Type B pancreatic cell (in vitro differentiated cells): ENCODE results near the gene MORC1. TPM values are rescaled to one million over a fixed set of nuclear protein-coding genes. Genes with fewer than 3 reads are reported as not detected.

Experiments used
- DNase-seq: peaks from one replicate; pipeline ENCODE4 v3.0.0; 2021; ENCODE audit warnings: mixed read lengths; ENCODE audit not compliant: unreplicated experiment; ENCODE audit errors: extremely low spot score
- H3K27ac Mint-ChIP-seq: 2 replicates; pipeline ENCODE4 v1.8.0; 2021; ENCODE audit warnings: mild to moderate bottlenecking, mixed read lengths
- H3K27me3 Mint-ChIP-seq: 2 replicates; pipeline ENCODE4 v1.8.0; 2021; ENCODE audit warnings: mixed read lengths
- H3K36me3 Mint-ChIP-seq: 2 replicates; pipeline ENCODE4 v1.8.0; 2021; ENCODE audit warnings: mixed read lengths
- H3K4me1 Mint-ChIP-seq: one replicate; pipeline ENCODE4 v1.8.0; 2021; ENCODE audit warnings: mixed read lengths; ENCODE audit not compliant: unreplicated experiment
- H3K4me3 Mint-ChIP-seq: 2 replicates; pipeline ENCODE4 v1.8.0; 2021; ENCODE audit warnings: mild to moderate bottlenecking, mixed read lengths
- H3K9me3 Mint-ChIP-seq: 2 replicates; pipeline ENCODE4 v1.8.0; 2021; ENCODE audit warnings: mixed read lengths
- CTCF ChIP-seq: fragments of 200-600 bp; sonication (generic); conservative IDR thresholded peaks from 2 replicates; pipeline ENCODE4 v1.5.0; 2021; ENCODE audit warnings: antibody characterized with exemption, mild to moderate bottlenecking
- total RNA-seq: library from RNA; stranded (reverse); gene quantifications from 2 replicates; pipeline ENCODE4 v1.2.1, GENCODE V29; 2021; ENCODE audit warnings: low replicate concordance

Gene MORC1
- total RNA-seq, 1 donor from 2014 or later, result not detected

GRCh38 chr3:109070211-109070610 lies 47.7 kb downstream of the MORC1 start:
- H3K9me3 Mint-ChIP-seq, result no peaks in the 10 kb centered on the region
- no peaks in the 10 kb centered on the region for H3K36me3 Mint-ChIP-seq
- no peak overlapping the region for H3K4me3 Mint-ChIP-seq
- TF ChIP-seq CTCF, result no peak
- H3K4me1 Mint-ChIP-seq, result no peaks in the 10 kb centered on the region
- DNase-seq, result no peak
- no peak overlapping the region for H3K27ac Mint-ChIP-seq
- peaks cover 3% of the 10 kb centered on the region for H3K27me3 Mint-ChIP-seq

- no peak for DNase-seq
- H3K27ac Mint-ChIP-seq, result no peak overlapping the region
- no peak for TF ChIP-seq CTCF
- H3K9me3 Mint-ChIP-seq, result no peaks in the 10 kb centered on the region
- H3K36me3 Mint-ChIP-seq, result no peaks in the 10 kb centered on the region
- no peak overlapping the region for H3K4me3 Mint-ChIP-seq
- H3K4me1 Mint-ChIP-seq, result no peaks in the 10 kb centered on the region
- H3K27me3 Mint-ChIP-seq, result no peaks in the 10 kb centered on the region
Measured at GRCh38 chr3:109066864-109067263, 51.1 kb downstream of the MORC1 start.

GRCh38 chr3:109059264-109059663 lies 58.7 kb downstream of the MORC1 start:
- DNase-seq, result no peak
- no peak for TF ChIP-seq CTCF
- Mint-ChIP-seq H3K4me3 (no peak overlapping the region), H3K27ac (no peak overlapping the region), H3K27me3 (peaks cover 5% of the 10 kb centered on the region), H3K4me1 (peaks cover 10% of the 10 kb centered on the region), H3K9me3 (peaks cover 7% of the 10 kb centered on the region), H3K36me3 (no peaks in the 10 kb centered on the region)

- no peak for DNase-seq
- Mint-ChIP-seq H3K4me3 (no peak overlapping the region), H3K9me3 (peaks cover 7% of the 10 kb centered on the region), H3K36me3 (no peaks in the 10 kb centered on the region), H3K4me1 (peaks cover 10% of the 10 kb centered on the region), H3K27ac (no peak overlapping the region), H3K27me3 (peaks cover 5% of the 10 kb centered on the region)
- no peak for TF ChIP-seq CTCF
Measured at GRCh38 chr3:109057616-109058015, 60.3 kb downstream of the MORC1 start.

GRCh38 chr3:109057056-109057455 lies 60.9 kb downstream of the MORC1 start:
- peaks cover 10% of the 10 kb centered on the region for H3K4me1 Mint-ChIP-seq
- no peak for TF ChIP-seq CTCF
- no peak overlapping the region for H3K4me3 Mint-ChIP-seq
- no peak for DNase-seq
- peaks cover 7% of the 10 kb centered on the region for H3K9me3 Mint-ChIP-seq
- H3K27me3 Mint-ChIP-seq, result peaks cover 5% of the 10 kb centered on the region
- H3K36me3 Mint-ChIP-seq, result no peaks in the 10 kb centered on the region
- no peak overlapping the region for H3K27ac Mint-ChIP-seq

GRCh38 chr3:109050591-109051167 lies 67.3 kb downstream of the MORC1 start:
- DNase-seq, result no peak
- peaks cover 4% of the 10 kb centered on the region for H3K4me1 Mint-ChIP-seq
- no peak overlapping the region for H3K27ac Mint-ChIP-seq
- peak; percentile 77 for TF ChIP-seq CTCF
- peaks cover 5% of the 10 kb centered on the region for H3K9me3 Mint-ChIP-seq
- H3K36me3 Mint-ChIP-seq, result no peaks in the 10 kb centered on the region
- H3K4me3 Mint-ChIP-seq, result no peak overlapping the region
- no peaks in the 10 kb centered on the region for H3K27me3 Mint-ChIP-seq
